SH-SY5Y (cell line): ENCODE data around the gene PLK5.

Source experiments
- GATA2 ChIP-seq: IDR thresholded peaks from 2 replicates; pipeline ENCODE4 v1.6.1; 2011; ENCODE audit warnings: mild to moderate bottlenecking, low read depth, low read length
- GATA3 ChIP-seq: IDR thresholded peaks from 2 replicates; pipeline ENCODE4 v1.6.1; 2011; ENCODE audit warnings: low read depth, mild to moderate bottlenecking, low read length, moderate library complexity

DNA sequence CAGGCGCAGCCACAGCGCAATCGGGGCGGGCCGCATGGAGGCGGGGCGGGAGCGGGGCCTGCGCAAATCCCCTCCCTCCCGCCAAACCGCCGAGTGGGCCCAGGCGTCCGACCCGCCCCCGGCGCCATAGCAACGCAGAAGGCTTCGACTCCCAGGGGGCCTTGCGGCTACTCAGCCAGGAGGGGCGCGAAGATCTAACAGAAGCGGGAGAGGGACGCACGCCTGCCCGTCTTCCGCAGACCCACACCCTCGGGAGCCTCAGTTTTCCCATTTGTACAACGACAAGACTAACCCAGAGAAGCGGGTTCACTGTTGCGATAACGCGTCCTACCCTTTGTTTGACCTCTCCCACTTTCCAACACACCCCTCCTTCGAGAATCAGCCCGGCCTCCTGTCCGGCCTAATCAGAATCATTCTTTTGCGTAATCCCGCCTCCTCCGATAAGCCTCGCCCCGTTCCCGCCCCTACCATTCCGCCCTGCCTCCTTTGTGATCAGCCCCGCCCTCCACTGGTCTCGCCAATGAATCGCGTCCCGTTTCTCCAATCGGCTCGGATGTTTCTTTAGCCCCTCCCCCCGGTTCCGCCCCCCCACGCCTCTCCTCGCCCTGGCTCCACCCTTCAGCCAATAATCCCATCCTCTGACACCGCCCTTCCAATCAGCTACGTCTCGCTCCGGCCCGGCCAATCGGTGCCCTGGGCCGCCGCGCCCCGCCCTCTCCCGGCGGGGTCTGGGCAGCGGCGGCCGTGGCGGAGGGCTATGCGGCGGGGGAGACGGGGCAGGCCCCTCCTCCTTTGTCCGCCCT, 33.4 kb upstream of the PLK5 start, which contains the start of gene PCSK4:
- TF ChIP-seq GATA3, result no peak
- peak; percentile 21; the same call in 1 of the 2 replicates for TF ChIP-seq GATA2
